Measurements from ENCODE around the gene NOC4L. TPM values are rescaled to one million over a fixed set of nuclear protein-coding genes. Genes with fewer than 3 reads are reported as not detected.

Gene NOC4L
- total RNA-seq, 1 experiment from 2014 or later, result 29.8 TPM

DNA sequence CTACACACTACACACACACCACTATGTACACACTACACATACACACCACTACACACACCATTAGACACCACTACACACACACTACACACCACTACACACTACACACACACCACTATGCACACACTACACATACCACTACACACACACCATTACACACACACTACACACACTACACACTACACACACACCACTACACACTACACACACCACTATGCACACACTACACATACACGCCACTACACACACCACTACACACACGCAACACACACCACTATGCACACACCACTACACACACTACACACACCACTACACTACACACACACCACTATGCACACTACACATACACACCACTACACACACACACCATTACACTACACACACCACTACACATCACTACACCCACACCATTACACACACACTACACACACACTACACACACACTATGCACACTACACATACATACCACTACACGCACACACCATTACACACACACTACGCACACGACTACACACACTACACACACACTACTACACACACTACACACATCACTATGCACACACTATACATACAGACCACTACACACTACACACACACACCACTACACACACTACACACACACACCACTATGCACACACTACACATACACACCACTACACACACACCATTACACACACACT, 13.6 kb downstream of the NOC4L start:
- in situ Hi-C loops (cut with HindIII; ENCODE audit: low pct_unique_long_range_greater_than_20kb, low sequenced_read_pairs), result no loop called here
- POLR2A ChIA-PET, result no interaction called here
- no TSS peak for BruUV-seq (replicated peaks)
- Histone ChIP-seq H3K36me3 (ENCODE audit: control insufficient read depth, insufficient read depth, low read length) (no peaks in the 10 kb centered on the region), H3K4me3 (ENCODE audit: low read depth in 2 of 2, low read length in 2 of 2) (no peak overlapping the region), H3K4me1 (ENCODE audit: control insufficient read depth, insufficient read depth, low read length) (peaks cover 3% of the 10 kb centered on the region; the same call in 1 of the 2 replicates), H3K27ac (ENCODE audit: low read length) (no peak overlapping the region), H3K27me3 (ENCODE audit: control insufficient read depth, insufficient read depth, low read length) (no peaks in the 10 kb centered on the region), H3K9me3 (ENCODE audit: control insufficient read depth, insufficient read depth, low read depth, low read length) (no peaks in the 10 kb centered on the region)
- intact Hi-C loops (cut with micrococcal nuclease; ENCODE audit: unreplicated experiment), result loop anchor here (10.0 kb wide), 2 partner anchors 57 to 247 kb away; no protein-coding TSS in a partner anchor
- CTCF ChIA-PET, result no interaction called here
- TF ChIP-seq TCF7L2 (IDR thresholded peaks at IDR 0.05; ENCODE audit: low read depth, low read length), result no peak
- TF ChIP-seq SIN3A (IDR thresholded peaks at IDR 0.05; ENCODE audit: borderline replicate concordance, insufficient read depth, low read depth, low read length), result no peak
- TF ChIP-seq, protein P1, sequence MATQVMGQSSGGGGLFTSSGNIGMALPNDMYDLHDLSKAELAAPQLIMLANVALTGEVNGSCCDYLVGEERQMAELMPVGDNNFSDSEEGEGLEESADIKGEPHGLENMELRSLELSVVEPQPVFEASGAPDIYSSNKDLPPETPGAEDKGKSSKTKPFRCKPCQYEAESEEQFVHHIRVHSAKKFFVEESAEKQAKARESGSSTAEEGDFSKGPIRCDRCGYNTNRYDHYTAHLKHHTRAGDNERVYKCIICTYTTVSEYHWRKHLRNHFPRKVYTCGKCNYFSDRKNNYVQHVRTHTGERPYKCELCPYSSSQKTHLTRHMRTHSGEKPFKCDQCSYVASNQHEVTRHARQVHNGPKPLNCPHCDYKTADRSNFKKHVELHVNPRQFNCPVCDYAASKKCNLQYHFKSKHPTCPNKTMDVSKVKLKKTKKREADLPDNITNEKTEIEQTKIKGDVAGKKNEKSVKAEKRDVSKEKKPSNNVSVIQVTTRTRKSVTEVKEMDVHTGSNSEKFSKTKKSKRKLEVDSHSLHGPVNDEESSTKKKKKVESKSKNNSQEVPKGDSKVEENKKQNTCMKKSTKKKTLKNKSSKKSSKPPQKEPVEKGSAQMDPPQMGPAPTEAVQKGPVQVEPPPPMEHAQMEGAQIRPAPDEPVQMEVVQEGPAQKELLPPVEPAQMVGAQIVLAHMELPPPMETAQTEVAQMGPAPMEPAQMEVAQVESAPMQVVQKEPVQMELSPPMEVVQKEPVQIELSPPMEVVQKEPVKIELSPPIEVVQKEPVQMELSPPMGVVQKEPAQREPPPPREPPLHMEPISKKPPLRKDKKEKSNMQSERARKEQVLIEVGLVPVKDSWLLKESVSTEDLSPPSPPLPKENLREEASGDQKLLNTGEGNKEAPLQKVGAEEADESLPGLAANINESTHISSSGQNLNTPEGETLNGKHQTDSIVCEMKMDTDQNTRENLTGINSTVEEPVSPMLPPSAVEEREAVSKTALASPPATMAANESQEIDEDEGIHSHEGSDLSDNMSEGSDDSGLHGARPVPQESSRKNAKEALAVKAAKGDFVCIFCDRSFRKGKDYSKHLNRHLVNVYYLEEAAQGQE (IDR thresholded peaks at IDR 0.05; ENCODE audit: insufficient read depth in 1 of 2, low read depth in 2 of 2, low read length in 1 of 2), result no peak
- TF ChIP-seq, protein P2, sequence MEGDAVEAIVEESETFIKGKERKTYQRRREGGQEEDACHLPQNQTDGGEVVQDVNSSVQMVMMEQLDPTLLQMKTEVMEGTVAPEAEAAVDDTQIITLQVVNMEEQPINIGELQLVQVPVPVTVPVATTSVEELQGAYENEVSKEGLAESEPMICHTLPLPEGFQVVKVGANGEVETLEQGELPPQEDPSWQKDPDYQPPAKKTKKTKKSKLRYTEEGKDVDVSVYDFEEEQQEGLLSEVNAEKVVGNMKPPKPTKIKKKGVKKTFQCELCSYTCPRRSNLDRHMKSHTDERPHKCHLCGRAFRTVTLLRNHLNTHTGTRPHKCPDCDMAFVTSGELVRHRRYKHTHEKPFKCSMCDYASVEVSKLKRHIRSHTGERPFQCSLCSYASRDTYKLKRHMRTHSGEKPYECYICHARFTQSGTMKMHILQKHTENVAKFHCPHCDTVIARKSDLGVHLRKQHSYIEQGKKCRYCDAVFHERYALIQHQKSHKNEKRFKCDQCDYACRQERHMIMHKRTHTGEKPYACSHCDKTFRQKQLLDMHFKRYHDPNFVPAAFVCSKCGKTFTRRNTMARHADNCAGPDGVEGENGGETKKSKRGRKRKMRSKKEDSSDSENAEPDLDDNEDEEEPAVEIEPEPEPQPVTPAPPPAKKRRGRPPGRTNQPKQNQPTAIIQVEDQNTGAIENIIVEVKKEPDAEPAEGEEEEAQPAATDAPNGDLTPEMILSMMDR (IDR thresholded peaks at IDR 0.05), result no peak
- TF ChIP-seq POLR2AphosphoS5 (IDR thresholded peaks at IDR 0.05; ENCODE audit: low read depth, low read length), result no peak
- no peak for ATAC-seq
- no peak for DNase-seq (ENCODE audit: low read depth, low spot score)

DNA sequence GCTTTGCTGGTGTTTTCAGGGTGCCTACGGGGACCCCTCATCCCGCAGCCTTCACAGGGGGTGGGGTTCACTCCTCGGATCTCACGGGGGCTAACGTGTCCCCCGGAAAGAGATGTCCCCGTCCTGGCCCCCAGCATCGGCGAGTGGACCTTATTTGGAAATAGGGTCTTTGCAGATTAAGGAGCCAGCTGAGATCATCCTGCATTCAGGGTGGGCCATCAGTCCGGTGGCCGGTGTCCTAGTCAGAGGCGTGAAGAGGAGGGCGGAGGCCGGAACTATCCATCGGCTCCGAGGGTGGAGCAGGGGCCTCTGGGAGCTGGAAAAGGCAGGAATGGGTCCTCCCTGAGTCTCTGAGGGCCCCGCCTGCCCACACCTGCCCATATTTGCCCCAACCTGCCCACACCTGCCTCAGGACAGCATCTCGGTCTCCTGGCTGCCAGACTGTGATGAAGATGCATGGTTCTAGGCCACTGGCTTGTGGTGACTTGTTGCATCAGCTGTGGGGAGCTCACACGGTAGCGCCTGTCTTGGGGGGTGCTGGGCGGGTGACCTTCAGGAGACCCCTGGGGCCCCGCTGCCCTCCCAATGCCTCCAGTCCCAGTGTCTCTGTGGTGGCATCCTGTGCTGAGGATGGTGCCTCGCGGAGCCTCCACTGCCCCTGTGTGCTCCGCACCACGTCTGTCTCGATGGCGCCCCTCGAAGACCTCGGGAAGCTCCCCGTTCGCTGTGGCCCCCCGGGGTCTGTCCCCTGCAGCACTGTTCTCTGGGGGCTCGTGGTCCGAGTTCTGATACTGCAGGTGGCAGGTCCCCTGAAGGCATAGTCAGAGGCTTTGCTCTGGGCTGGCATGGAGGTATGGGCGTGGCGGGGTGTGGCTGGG, 14.7 kb downstream of the NOC4L start:
- H3K27ac ChIP-seq (ENCODE audit: low read length), result no peak overlapping the region
- no peaks in the 10 kb centered on the region for H3K9me3 ChIP-seq (ENCODE audit: control insufficient read depth, insufficient read depth, low read depth, low read length)
- DNase-seq (ENCODE audit: low read depth, low spot score), result no peak
- ChIA-PET POLR2A (no interaction called here), CTCF (no interaction called here)
- H3K36me3 ChIP-seq (ENCODE audit: control insufficient read depth, insufficient read depth, low read length), result no peaks in the 10 kb centered on the region
- ATAC-seq, result no peak
- no peaks in the 10 kb centered on the region for H3K27me3 ChIP-seq (ENCODE audit: control insufficient read depth, insufficient read depth, low read length)
- H3K4me3 ChIP-seq (ENCODE audit: low read depth in 2 of 2, low read length in 2 of 2), result no peak overlapping the region
- intact Hi-C loops (cut with micrococcal nuclease; ENCODE audit: unreplicated experiment) (loop anchor here (10.0 kb wide), 2 partner anchors 56 to 246 kb away; no protein-coding TSS in a partner anchor), in situ Hi-C loops (cut with HindIII; ENCODE audit: low pct_unique_long_range_greater_than_20kb, low sequenced_read_pairs) (no loop called here)
- TF ChIP-seq, protein P2 (IDR thresholded peaks at IDR 0.05), result no peak
- TF ChIP-seq TCF7L2 (IDR thresholded peaks at IDR 0.05; ENCODE audit: low read depth, low read length) (no peak), POLR2AphosphoS5 (IDR thresholded peaks at IDR 0.05; ENCODE audit: low read depth, low read length) (no peak), SIN3A (IDR thresholded peaks at IDR 0.05; ENCODE audit: borderline replicate concordance, insufficient read depth, low read depth, low read length) (no peak)
- TF ChIP-seq, protein P1 (IDR thresholded peaks at IDR 0.05; ENCODE audit: insufficient read depth in 1 of 2, low read depth in 2 of 2, low read length in 1 of 2), result no peak
- BruUV-seq (replicated peaks), result no TSS peak
- peaks cover 5% of the 10 kb centered on the region; the same call in 1 of the 2 replicates for H3K4me1 ChIP-seq (ENCODE audit: control insufficient read depth, insufficient read depth, low read length)
